ENCODE data around the gene CDK6.

- TF ChIP-seq BHLHE40 (IDR thresholded peaks at IDR 0.05; ENCODE audit: borderline replicate concordance), result no peak
- TF ChIP-seq FOXK2 (IDR thresholded peaks at IDR 0.05), result no peak
- TF ChIP-seq SP1 (IDR thresholded peaks at IDR 0.05), result no peak
Observed at GRCh38 chr7:92798517-92799249, 37.7 kb downstream of the CDK6 start.
